BE2C (cell line): ENCODE data around the gene PAX7.

Experiments used
- DNase-seq: peaks from one replicate; pipeline ENCODE4 v3.0.0-alpha.2; 2020
- H3K27me3 ChIP-seq: fragments of 250-450 bp; sonication (Bioruptor Pico); 2 replicates; pipeline ENCODE4 v1.5.1; 2020; ENCODE audit warnings: mild to moderate bottlenecking
- H3K36me3 ChIP-seq: fragments of 250-450 bp; sonication (Bioruptor Pico); 2 replicates; pipeline ENCODE4 v1.5.1; 2020; ENCODE audit warnings: mild to moderate bottlenecking
- H3K4me1 ChIP-seq: fragments of 250-450 bp; sonication (Bioruptor Pico); 2 replicates; pipeline ENCODE4 v1.5.1; 2020
- H3K4me3 ChIP-seq: 2 replicates; pipeline ENCODE4 v1.5.1; 2011; ENCODE audit warnings: low read depth, low read length
- H3K9me3 ChIP-seq: fragments of 250-450 bp; sonication (Bioruptor Pico); 2 replicates; pipeline ENCODE4 v1.5.1; 2020
- CTCF ChIP-seq: IDR thresholded peaks from 2 replicates; pipeline ENCODE4 v1.5.1; 2012; ENCODE audit warnings: mild to moderate bottlenecking, low read depth, low read length

Gene PAX7

GRCh38 chr1:18632218-18632588 lies 1.6 kb downstream of the PAX7 start:
- Histone ChIP-seq H3K36me3 (no peaks in the 10 kb centered on the region), H3K9me3 (no peaks in the 10 kb centered on the region), H3K4me3 (no peak overlapping the region), H3K4me1 (no peaks in the 10 kb centered on the region), H3K27me3 (peaks cover 82% of the 10 kb centered on the region)
- no peak for TF ChIP-seq CTCF
- DNase-seq, result no peak

- no peak for DNase-seq
- no peak overlapping the region for H3K4me3 ChIP-seq
Measured at GRCh38 chr1:18632783-18633421, 2.3 kb downstream of the PAX7 start.

GRCh38 chr1:18633422-18634155 lies 2.9 kb downstream of the PAX7 start:
- TF ChIP-seq CTCF, result no peak

More at GRCh38 chr1:18632783-18633421, 2.3 kb downstream of the PAX7 start:
- Histone ChIP-seq H3K9me3 (no peaks in the 10 kb centered on the region), H3K4me1 (no peaks in the 10 kb centered on the region), H3K27me3 (peaks cover 88% of the 10 kb centered on the region), H3K36me3 (no peaks in the 10 kb centered on the region)
- no peak for TF ChIP-seq CTCF

GRCh38 chr1:18634276-18634675 lies 3.6 kb downstream of the PAX7 start:
- Histone ChIP-seq H3K4me3 (no peak overlapping the region), H3K27me3 (peaks cover 92% of the 10 kb centered on the region)

More at GRCh38 chr1:18633422-18634155, 2.9 kb downstream of the PAX7 start:
- DNase-seq, result no peak
- no peaks in the 10 kb centered on the region for H3K4me1 ChIP-seq
- H3K9me3 ChIP-seq, result no peaks in the 10 kb centered on the region
- H3K36me3 ChIP-seq, result no peaks in the 10 kb centered on the region
- peaks cover 93% of the 10 kb centered on the region for H3K27me3 ChIP-seq
- no peak overlapping the region for H3K4me3 ChIP-seq

GRCh38 chr1:18635070-18635577 lies 4.5 kb downstream of the PAX7 start:
- H3K4me1 ChIP-seq, result no peaks in the 10 kb centered on the region
- no peaks in the 10 kb centered on the region for H3K36me3 ChIP-seq
- H3K27me3 ChIP-seq, result peaks cover 90% of the 10 kb centered on the region
- no peak for TF ChIP-seq CTCF
- DNase-seq, result no peak
- H3K9me3 ChIP-seq, result no peaks in the 10 kb centered on the region
- no peak overlapping the region for H3K4me3 ChIP-seq

More at GRCh38 chr1:18634276-18634675, 3.6 kb downstream of the PAX7 start:
- no peaks in the 10 kb centered on the region for H3K36me3 ChIP-seq
- H3K9me3 ChIP-seq, result no peaks in the 10 kb centered on the region
- no peaks in the 10 kb centered on the region for H3K4me1 ChIP-seq
- DNase-seq, result no peak
- TF ChIP-seq CTCF, result no peak
